ENCODE results near the gene CNTNAP5. TPM values are rescaled to one million over a fixed set of nuclear protein-coding genes. Genes with fewer than 3 reads are reported as not detected.
A peak's percentile ranks its signal among the peaks of the same experiment; 100 is the strongest.

The CNTNAP5 gene
- total and polyA plus RNA-seq, 2 of the 4 experiments (the other 2 are of a cell fraction) = not detected

- peak overlapping the region; percentile 53; the same call in 1 of the 3 replicates for H2BK15ac ChIP-seq (ENCODE audit: low read depth, low read length)
- CTCF ChIA-PET = no interaction called here
- H3K4me2 ChIP-seq (ENCODE audit: low read depth, low read length) = no peak overlapping the region
- H3K27ac ChIP-seq (ENCODE audit: insufficient read depth, low read length) = no peak overlapping the region
- BruUV-seq (replicated peaks) = no TSS peak
- H3K9me3 ChIP-seq (ENCODE audit: control insufficient read depth, insufficient read depth, low read length) = no peaks in the 10 kb centered on the region
- H3K23ac ChIP-seq (ENCODE audit: low read depth, low read length) = peak overlapping the region; percentile 69; the same call in 1 of the 2 replicates
- POLR2A ChIA-PET (ENCODE audit: unreplicated experiment) = no interaction called here
- WGBS, 2 experiments (ENCODE audit: extremely low coverage in 2 of 2, insufficient read length in 1 of 2) = no CpG with 5 or more reads among the region's 2 CpGs
- H2BK120ac ChIP-seq (ENCODE audit: low read depth, low read length) = peak overlapping the region; percentile 94
- peak overlapping the region; percentile 71; the same call in 1 of the 2 replicates for H3K14ac ChIP-seq (replicated peaks; ENCODE audit: low read depth, low read length)
- no peak overlapping the region for H2AK9ac ChIP-seq (replicated peaks; ENCODE audit: low read depth, low read length, poor library complexity)
- in situ Hi-C loops (cut with MboI; ENCODE audit: low sequenced_read_pairs) = no loop called here
- intact Hi-C loops (cut with micrococcal nuclease) = loop anchor here (10.0 kb wide), 1 partner anchor 807 kb away; no protein-coding TSS in a partner anchor
- ATAC-seq (ENCODE audit: low read depth) = peak; percentile 95
- no peak overlapping the region for H4K5ac ChIP-seq (ENCODE audit: low read depth, low read length)
- H2BK5ac ChIP-seq (ENCODE audit: low read depth, low read length, poor library complexity, severe bottlenecking) = peak overlapping the region; percentile 77
- no peaks in the 10 kb centered on the region for H4K20me1 ChIP-seq (ENCODE audit: insufficient read depth, low read length)
- no peaks in the 10 kb centered on the region for H3K79me1 ChIP-seq (ENCODE audit: low read depth in 1 of 2, low read length in 2 of 2)
- peak overlapping the region; percentile 21 for H2AFZ ChIP-seq (replicated peaks; ENCODE audit: low read length, poor library complexity)
- peak; percentile 81 for DNase-seq
- dilution Hi-C loops (cut with HindIII; ENCODE audit: low sequenced_read_pairs, unreplicated experiment) = no loop called here
- peak overlapping the region; percentile 41 to 72; a peak in 1 of 4 replicates for H4K8ac ChIP-seq (ENCODE audit: low read depth in 2 of 2, low read length in 2 of 2)
- H2AK5ac ChIP-seq (ENCODE audit: low read depth, low read length) = no peak overlapping the region
- H3K9ac ChIP-seq (ENCODE audit: low read depth, low read length) = no peak overlapping the region
- H3K4ac ChIP-seq (ENCODE audit: low read depth, low read length) = peak overlapping the region; percentile 82; the same call in 1 of the 2 replicates
- H3K56ac ChIP-seq (ENCODE audit: extremely low read depth, insufficient read depth, low read length) = peak overlapping the region; percentile 66; the same call in 1 of the 2 replicates
- peak overlapping the region; percentile 88 for H2BK20ac ChIP-seq (ENCODE audit: low read depth, low read length)
- peaks cover 6% of the 10 kb centered on the region for H3K4me1 ChIP-seq (ENCODE audit: control insufficient read depth, insufficient read depth, low read length)
- TF ChIP-seq, protein P1, sequence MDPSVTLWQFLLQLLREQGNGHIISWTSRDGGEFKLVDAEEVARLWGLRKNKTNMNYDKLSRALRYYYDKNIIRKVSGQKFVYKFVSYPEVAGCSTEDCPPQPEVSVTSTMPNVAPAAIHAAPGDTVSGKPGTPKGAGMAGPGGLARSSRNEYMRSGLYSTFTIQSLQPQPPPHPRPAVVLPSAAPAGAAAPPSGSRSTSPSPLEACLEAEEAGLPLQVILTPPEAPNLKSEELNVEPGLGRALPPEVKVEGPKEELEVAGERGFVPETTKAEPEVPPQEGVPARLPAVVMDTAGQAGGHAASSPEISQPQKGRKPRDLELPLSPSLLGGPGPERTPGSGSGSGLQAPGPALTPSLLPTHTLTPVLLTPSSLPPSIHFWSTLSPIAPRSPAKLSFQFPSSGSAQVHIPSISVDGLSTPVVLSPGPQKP (IDR thresholded peaks at IDR 0.05; ENCODE audit: borderline replicate concordance, low read depth, low read length) = no peak
- TF ChIP-seq RAD21 (IDR thresholded peaks at IDR 0.05; ENCODE audit: low read length) (no peak), NFE2L2 (IDR thresholded peaks at IDR 0.05; ENCODE audit: low read depth, low read length) (no peak), BHLHE40 (IDR thresholded peaks at IDR 0.05; ENCODE audit: low read depth, low read length) (no peak), POLR2A (IDR thresholded peaks at IDR 0.05; ENCODE audit: low read depth, low read length) (no peak), MAFK (IDR thresholded peaks at IDR 0.05; ENCODE audit: low read depth, low read length) (no peak), CHD1 (IDR thresholded peaks at IDR 0.05; ENCODE audit: low read depth, low read length) (no peak)
- H3K27me3 ChIP-seq (ENCODE audit: control insufficient read depth, insufficient read depth, low read length) = no peaks in the 10 kb centered on the region
- H4K91ac ChIP-seq (ENCODE audit: insufficient read depth, low read depth, low read length) = peak overlapping the region; percentile 79; the same call in 1 of the 2 replicates
- no peaks in the 10 kb centered on the region for H3K36me3 ChIP-seq (ENCODE audit: control insufficient read depth, insufficient read depth, low read length)
- peaks cover 9% of the 10 kb centered on the region; the same call in 1 of the 2 replicates for H3K9me1 ChIP-seq (ENCODE audit: insufficient read depth, low read length)
- H3K4me3 ChIP-seq (ENCODE audit: insufficient read depth, low read depth, low read length) = no peak overlapping the region
- no peak overlapping the region for H3K18ac ChIP-seq (ENCODE audit: low read depth, low read length)
Observed at GRCh38 chr2:124668161-124668560, 643.1 kb downstream of the CNTNAP5 start.

Data from IMR-90 (cell line).